ENCODE measurements around the gene RNU5D-1. TPM values are rescaled to one million over a fixed set of nuclear protein-coding genes. Genes with fewer than 3 reads are reported as not detected.
"Not testable (repeated sequence)": the region's sequence is repeated elsewhere in the genome, so short reads cannot be mapped to it uniquely, and the experiment has no call there.

RNU5D-1 gene
- total RNA-seq, 2 donors from 2014 or later, result not detected

DNA sequence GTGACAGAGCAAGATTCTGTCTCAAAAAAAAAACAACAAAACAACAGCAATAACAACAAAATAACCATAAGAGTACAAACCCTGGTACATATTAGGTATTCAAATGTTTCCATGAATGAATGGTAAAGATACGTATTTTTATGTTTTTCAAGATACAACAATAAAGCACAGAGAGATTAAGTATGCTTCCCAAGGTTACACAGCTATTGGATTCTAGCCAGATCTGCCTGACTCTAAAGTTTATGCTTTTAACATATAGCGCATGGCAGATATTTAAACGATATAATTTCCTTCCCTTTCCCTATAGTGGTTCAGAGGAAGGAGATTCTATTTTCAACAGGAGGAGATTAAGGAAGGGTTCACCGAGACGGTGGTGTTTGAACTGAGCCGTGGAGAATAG is 25.5 kb downstream of the RNU5D-1 start:
- Histone ChIP-seq H3K4me1 (ENCODE audit: control insufficient read depth, insufficient read depth, low read length) (no peaks in the 10 kb centered on the region), H3K36me3 (ENCODE audit: control insufficient read depth, insufficient read depth, low read length) (no peaks in the 10 kb centered on the region), H3K27me3 (ENCODE audit: control insufficient read depth, insufficient read depth, low read length, poor library complexity, severe bottlenecking) (no peaks in the 10 kb centered on the region), H3K9me3 (ENCODE audit: control insufficient read depth, low read length) (no peaks in the 10 kb centered on the region), H3K9ac (ENCODE audit: extremely low read depth, low read length, poor library complexity, severe bottlenecking) (no peak overlapping the region), H3K4me3 (ENCODE audit: low read length) (no peak overlapping the region), H3K27ac (ENCODE audit: low read depth, low read length) (no peak overlapping the region)
- Mint-ChIP-seq H3K4me3 (no peak overlapping the region), H3K27ac (no peak overlapping the region), H3K27me3 (ENCODE audit: insufficient read depth) (peaks cover 10% of the 10 kb centered on the region), H3K4me1 (peaks cover 5% of the 10 kb centered on the region), H3K9me3 (peaks cover 14% of the 10 kb centered on the region), H3K36me3 (ENCODE audit: low read depth) (peaks cover 5% of the 10 kb centered on the region)
- DNase-seq, result no peak
- 89 to 91% methylated on average over 3 to 6 of the region's 6 CpGs for WGBS, 2 experiments (ENCODE audit: insufficient coverage in 1 of 2, insufficient read length in 1 of 2)
- TF ChIP-seq, protein P1, sequence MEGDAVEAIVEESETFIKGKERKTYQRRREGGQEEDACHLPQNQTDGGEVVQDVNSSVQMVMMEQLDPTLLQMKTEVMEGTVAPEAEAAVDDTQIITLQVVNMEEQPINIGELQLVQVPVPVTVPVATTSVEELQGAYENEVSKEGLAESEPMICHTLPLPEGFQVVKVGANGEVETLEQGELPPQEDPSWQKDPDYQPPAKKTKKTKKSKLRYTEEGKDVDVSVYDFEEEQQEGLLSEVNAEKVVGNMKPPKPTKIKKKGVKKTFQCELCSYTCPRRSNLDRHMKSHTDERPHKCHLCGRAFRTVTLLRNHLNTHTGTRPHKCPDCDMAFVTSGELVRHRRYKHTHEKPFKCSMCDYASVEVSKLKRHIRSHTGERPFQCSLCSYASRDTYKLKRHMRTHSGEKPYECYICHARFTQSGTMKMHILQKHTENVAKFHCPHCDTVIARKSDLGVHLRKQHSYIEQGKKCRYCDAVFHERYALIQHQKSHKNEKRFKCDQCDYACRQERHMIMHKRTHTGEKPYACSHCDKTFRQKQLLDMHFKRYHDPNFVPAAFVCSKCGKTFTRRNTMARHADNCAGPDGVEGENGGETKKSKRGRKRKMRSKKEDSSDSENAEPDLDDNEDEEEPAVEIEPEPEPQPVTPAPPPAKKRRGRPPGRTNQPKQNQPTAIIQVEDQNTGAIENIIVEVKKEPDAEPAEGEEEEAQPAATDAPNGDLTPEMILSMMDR (conservative IDR thresholded peaks at IDR 0.05), result no peak

DNA sequence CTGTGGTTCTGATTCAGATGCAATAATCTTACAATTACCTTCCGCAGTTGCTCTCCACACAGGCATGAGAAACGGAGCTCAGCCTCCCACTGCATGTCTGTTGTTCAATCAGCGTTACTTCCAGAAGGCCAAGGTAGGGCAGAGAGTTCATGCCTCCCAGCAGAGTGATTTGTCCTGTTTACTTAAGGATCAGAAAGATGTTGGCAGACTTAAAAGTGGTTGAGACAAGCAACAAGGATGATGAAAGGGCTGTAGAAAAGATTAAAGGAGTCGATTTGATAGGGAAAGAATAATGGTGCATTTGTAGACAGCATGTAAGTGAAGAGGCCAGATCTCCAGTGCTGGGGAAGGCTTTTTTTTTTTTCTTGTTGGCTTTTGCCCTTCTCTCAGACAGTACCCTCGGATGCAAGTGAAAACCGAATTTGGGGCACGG is 29.8 kb downstream of the RNU5D-1 start:
- no peaks in the 10 kb centered on the region for H3K9me3 ChIP-seq (ENCODE audit: control insufficient read depth, low read length)
- 87 to 88% methylated on average over 6 to 7 of the region's 7 CpGs for WGBS, 2 experiments (ENCODE audit: insufficient coverage in 1 of 2, insufficient read length in 1 of 2)
- H3K9ac ChIP-seq (ENCODE audit: extremely low read depth, low read length, poor library complexity, severe bottlenecking), result no peak overlapping the region
- peaks cover 9% of the 10 kb centered on the region for H3K4me1 Mint-ChIP-seq
- H3K4me3 ChIP-seq (ENCODE audit: low read length), result no peak overlapping the region
- peaks cover 1% of the 10 kb centered on the region for H3K4me1 ChIP-seq (ENCODE audit: control insufficient read depth, insufficient read depth, low read length)
- H3K9me3 Mint-ChIP-seq, result no peaks in the 10 kb centered on the region
- no peak overlapping the region for H3K27ac ChIP-seq (ENCODE audit: low read depth, low read length)
- H3K27me3 ChIP-seq (ENCODE audit: control insufficient read depth, insufficient read depth, low read length, poor library complexity, severe bottlenecking), result no peaks in the 10 kb centered on the region
- H3K36me3 ChIP-seq (ENCODE audit: control insufficient read depth, insufficient read depth, low read length), result no peaks in the 10 kb centered on the region
- H3K4me3 Mint-ChIP-seq, result no peak overlapping the region
- H3K27me3 Mint-ChIP-seq (ENCODE audit: insufficient read depth), result peaks cover 2% of the 10 kb centered on the region
- DNase-seq, result no peak
- TF ChIP-seq, protein P1 (conservative IDR thresholded peaks at IDR 0.05), result no peak
- no peaks in the 10 kb centered on the region for H3K36me3 Mint-ChIP-seq (ENCODE audit: low read depth)
- H3K27ac Mint-ChIP-seq, result no peak overlapping the region

DNA sequence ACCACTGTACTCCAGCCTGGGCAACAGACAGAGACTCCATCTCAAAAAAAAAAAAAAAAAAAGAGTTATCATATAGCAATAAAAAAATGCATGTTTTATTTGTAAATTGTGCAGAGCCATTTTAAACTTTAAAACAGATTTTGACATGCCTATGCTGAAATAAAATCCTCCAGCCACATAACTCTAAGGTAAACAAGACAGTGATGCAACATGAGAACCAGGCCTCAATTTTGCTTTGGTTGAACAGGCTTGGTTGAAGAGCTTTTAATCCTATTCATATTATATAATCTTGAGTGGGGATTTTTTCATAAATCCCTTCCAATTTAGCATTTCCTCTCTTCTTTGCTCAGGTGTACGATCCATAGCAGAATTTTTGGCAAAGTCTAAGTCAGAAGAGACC is 30.4 kb downstream of the RNU5D-1 start:
- TF ChIP-seq, protein P1 (conservative IDR thresholded peaks at IDR 0.05), result no peak
- no peak overlapping the region for H3K4me3 ChIP-seq (ENCODE audit: low read length)
- no peaks in the 10 kb centered on the region for H3K27me3 ChIP-seq (ENCODE audit: control insufficient read depth, insufficient read depth, low read length, poor library complexity, severe bottlenecking)
- no peaks in the 10 kb centered on the region for H3K36me3 ChIP-seq (ENCODE audit: control insufficient read depth, insufficient read depth, low read length)
- 96% methylated on average over 1 of the region's 1 CpG; no CpG with 5 or more reads in 1 of the 2 experiments for WGBS, 2 experiments (ENCODE audit: insufficient coverage in 1 of 2, insufficient read length in 1 of 2)
- no peak overlapping the region for H3K27ac ChIP-seq (ENCODE audit: low read depth, low read length)
- Mint-ChIP-seq H3K27ac (no peak overlapping the region), H3K36me3 (ENCODE audit: low read depth) (no peaks in the 10 kb centered on the region), H3K4me1 (peaks cover 9% of the 10 kb centered on the region), H3K4me3 (no peak overlapping the region), H3K27me3 (ENCODE audit: insufficient read depth) (peaks cover 2% of the 10 kb centered on the region), H3K9me3 (no peaks in the 10 kb centered on the region)
- no peak for DNase-seq
- no peak overlapping the region for H3K9ac ChIP-seq (ENCODE audit: extremely low read depth, low read length, poor library complexity, severe bottlenecking)
- H3K9me3 ChIP-seq (ENCODE audit: control insufficient read depth, low read length), result no peaks in the 10 kb centered on the region
- H3K4me1 ChIP-seq (ENCODE audit: control insufficient read depth, insufficient read depth, low read length), result peaks cover 2% of the 10 kb centered on the region

DNA sequence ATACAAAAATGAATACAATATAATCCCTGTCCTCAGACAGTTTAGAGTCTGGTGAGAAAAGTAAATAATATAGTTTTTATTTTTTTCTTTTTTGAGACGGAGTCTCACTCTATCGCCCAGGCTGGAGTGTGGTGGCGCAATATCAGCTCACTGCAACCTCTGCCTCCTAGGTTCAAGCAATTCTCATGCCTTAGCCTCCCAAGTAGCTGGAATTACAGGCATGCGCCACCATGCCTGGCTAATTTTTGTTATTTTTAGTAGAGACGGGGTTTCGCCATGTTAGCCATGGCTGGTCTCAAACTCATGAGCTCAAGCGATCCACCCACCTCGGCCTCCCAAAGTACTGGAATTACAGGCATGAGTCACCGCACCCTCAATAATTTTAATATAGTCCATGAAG is 31.6 kb downstream of the RNU5D-1 start:
- H3K27ac ChIP-seq (ENCODE audit: low read depth, low read length); H3K4me3 ChIP-seq (ENCODE audit: low read length); H3K4me1 ChIP-seq (ENCODE audit: control insufficient read depth, insufficient read depth, low read length); H3K9me3 Mint-ChIP-seq; H3K36me3 ChIP-seq (ENCODE audit: control insufficient read depth, insufficient read depth, low read length); DNase-seq; H3K27me3 Mint-ChIP-seq (ENCODE audit: insufficient read depth); H3K4me3 Mint-ChIP-seq; H3K27ac Mint-ChIP-seq; H3K27me3 ChIP-seq (ENCODE audit: control insufficient read depth, insufficient read depth, low read length, poor library complexity, severe bottlenecking); H3K9ac ChIP-seq (ENCODE audit: extremely low read depth, low read length, poor library complexity, severe bottlenecking); H3K36me3 Mint-ChIP-seq (ENCODE audit: low read depth); H3K9me3 ChIP-seq (ENCODE audit: control insufficient read depth, low read length): not testable (repeated sequence)
- WGBS, 2 experiments (ENCODE audit: insufficient coverage in 1 of 2, insufficient read length in 1 of 2), result 93% methylated on average over 9 of the region's 9 CpGs
- H3K4me1 Mint-ChIP-seq, result peaks cover 11% of the 10 kb centered on the region
